Glutamatergic neuron (in vitro differentiated cells): Measurements from ENCODE around the gene GMDS. TPM values are rescaled to one million over a fixed set of nuclear protein-coding genes. Genes with fewer than 3 reads are reported as not detected.

Experiments used
- DNase-seq: peaks from one replicate; pipeline ENCODE4 v3.0.0; 2022
- H3K27ac Mint-ChIP-seq: one replicate; pipeline ENCODE4 v1.8.0; 2020; ENCODE audit warnings: mild to moderate bottlenecking, mixed read lengths, inconsistent platforms; ENCODE audit not compliant: unreplicated experiment
- H3K27me3 Mint-ChIP-seq: one replicate; pipeline ENCODE4 v1.8.0; 2020; ENCODE audit warnings: mild to moderate bottlenecking, moderate library complexity, mixed read lengths, inconsistent platforms; ENCODE audit not compliant: unreplicated experiment
- H3K36me3 Mint-ChIP-seq: one replicate; pipeline ENCODE4 v1.8.0; 2020; ENCODE audit warnings: mild to moderate bottlenecking, mixed read lengths, inconsistent platforms; ENCODE audit not compliant: unreplicated experiment
- H3K4me1 Mint-ChIP-seq: one replicate; pipeline ENCODE4 v1.8.0; 2020; ENCODE audit warnings: mild to moderate bottlenecking, low read depth, mixed read lengths, inconsistent platforms; ENCODE audit not compliant: unreplicated experiment
- H3K4me3 Mint-ChIP-seq: one replicate; pipeline ENCODE4 v1.8.0; 2020; ENCODE audit warnings: mild to moderate bottlenecking, mixed read lengths, inconsistent platforms; ENCODE audit not compliant: unreplicated experiment
- H3K9me3 Mint-ChIP-seq: one replicate; pipeline ENCODE4 v1.8.0; 2020; ENCODE audit warnings: mild to moderate bottlenecking, moderate library complexity, mixed read lengths, inconsistent platforms; ENCODE audit not compliant: unreplicated experiment
- CTCF ChIP-seq: fragments of 200-600 bp; sonication (generic); IDR thresholded peaks from one replicate; pipeline ENCODE4 v1.5.0; 2021; ENCODE audit not compliant: partially characterized antibody, unreplicated experiment
- total RNA-seq: library from RNA; stranded (reverse); fragmentation: NEBNext Ultra II Directional; extraction: Animal tissue kit (Norgen Biotek cat#: 25700); gene quantifications from one replicate; pipeline ENCODE4 v1.2.1, GENCODE V29; 2021; ENCODE audit not compliant: unreplicated experiment

Gene GMDS
- total RNA-seq, 1 donor from 2014 or later, result 8.9 TPM

DNA sequence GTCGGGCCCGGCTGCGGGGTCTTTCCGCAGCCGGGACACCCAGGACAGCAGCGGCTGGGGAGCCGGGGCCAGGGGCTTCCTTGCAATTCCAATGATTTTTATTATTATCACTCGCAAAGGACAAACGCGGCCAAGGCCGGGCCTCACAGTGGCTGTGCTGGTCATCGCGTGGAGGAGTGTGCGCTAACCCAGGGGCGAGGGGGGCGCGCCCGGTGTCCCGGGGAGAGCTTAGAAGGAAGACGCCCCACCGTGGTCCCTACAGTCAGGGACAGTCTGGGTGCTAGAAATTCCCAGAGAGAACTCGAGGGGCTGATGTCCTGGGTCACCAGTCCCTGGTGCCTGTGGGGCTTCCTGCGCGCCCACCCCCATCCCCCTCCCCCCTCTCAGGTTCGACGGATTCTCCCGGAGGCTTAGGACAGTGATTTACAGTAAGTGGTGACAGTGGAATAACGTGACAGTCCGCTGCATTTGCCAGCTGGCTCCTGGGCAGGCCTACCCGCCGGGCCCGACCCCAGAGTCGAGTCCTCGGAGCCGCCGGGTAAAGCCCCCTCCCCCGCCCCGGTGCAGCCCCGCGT is 626.2 kb downstream of the GMDS start:
- Mint-ChIP-seq H3K27me3 (peaks cover 27% of the 10 kb centered on the region), H3K36me3 (peaks cover 6% of the 10 kb centered on the region), H3K9me3 (peaks cover 6% of the 10 kb centered on the region), H3K27ac (no peak overlapping the region), H3K4me3 (no peak overlapping the region), H3K4me1 (peaks cover 2% of the 10 kb centered on the region)
- TF ChIP-seq CTCF, result no peak
- peak; percentile 35 for DNase-seq

GRCh38 chr6:1618311-1619097 is 626.9 kb downstream of the GMDS start:
- H3K27me3 Mint-ChIP-seq, result peaks cover 27% of the 10 kb centered on the region
- no peak overlapping the region for H3K27ac Mint-ChIP-seq
- no peak for DNase-seq
- TF ChIP-seq CTCF, result no peak
- H3K9me3 Mint-ChIP-seq, result peaks cover 4% of the 10 kb centered on the region
- no peak overlapping the region for H3K4me3 Mint-ChIP-seq
- H3K36me3 Mint-ChIP-seq, result peaks cover 6% of the 10 kb centered on the region
- H3K4me1 Mint-ChIP-seq, result peaks cover 2% of the 10 kb centered on the region

DNA sequence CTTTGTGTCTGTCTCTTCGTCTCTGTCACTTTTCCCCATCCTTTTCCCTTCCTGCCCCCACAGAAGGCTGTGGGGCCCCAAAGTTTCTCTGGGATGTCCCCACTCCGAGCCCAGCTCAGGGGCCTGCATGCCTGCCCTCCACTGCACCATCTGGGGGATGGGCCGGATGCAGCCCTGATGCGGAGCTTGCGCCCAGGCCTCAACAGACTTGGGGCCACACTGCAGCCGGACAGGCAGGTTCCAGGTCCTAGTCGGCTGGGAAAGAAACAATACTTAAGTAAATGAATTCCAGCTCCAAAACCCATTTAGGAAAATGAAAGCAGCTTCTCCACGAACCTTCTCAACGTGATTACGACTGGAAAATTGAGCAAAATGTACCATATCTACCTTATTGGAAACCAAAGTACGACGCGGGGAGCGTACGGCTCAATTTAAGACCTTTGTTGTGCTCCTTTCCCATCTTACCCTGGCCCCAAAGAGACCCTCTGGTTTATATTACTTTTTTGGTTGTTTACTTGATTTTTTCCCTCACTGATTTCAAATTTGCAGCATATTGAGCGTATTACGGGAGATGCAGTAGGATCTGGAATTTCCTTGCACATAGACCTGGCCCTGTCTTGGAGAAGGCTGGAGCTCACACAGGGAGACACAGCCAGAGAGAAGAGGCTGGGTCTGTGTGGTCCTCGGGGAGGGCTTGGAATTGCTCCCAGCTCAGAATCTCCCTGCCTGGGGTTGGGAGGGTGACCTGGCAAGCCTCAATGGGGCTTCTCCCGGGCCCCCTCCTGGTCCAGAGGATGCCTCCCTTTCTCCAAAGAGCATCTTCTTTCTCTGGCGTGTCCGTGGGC is 627.7 kb downstream of the GMDS start:
- DNase-seq, result no peak

DNA sequence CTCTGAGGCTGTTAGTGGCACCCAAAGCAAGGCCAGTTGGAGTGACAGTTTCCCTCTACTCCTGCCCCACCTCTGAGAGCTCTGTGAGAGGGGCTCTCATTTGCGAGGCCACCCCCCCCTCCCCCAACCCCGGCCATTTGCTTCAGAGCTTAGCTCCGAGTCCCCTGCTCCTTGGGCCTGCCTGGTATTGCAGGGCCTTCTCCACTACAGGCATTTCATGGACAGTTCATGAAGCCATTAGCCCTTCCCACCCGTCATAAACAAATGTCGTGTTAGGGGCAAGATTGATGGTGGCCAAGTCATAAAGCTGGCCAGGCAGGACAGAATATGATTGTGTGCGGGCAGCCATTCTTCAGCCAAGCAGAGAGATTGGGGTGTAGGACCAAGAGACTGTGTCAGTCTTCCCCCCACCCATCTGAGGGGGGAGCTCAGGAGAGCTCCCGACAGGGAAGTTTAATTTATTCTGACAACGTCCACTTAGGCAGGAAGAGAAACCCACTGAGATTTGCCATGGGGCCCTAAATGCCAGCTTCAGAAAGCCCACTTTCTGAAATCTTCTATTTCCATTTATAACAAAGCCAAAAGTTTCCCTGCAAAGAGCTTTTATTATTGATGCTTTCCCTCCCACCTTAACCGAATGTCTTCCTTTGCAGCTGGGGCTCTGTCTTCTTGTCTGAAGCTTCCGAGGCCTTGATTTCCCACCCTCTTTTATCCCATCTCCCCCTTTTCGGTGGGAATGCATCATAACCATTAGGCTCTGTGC is 628.5 kb downstream of the GMDS start:
- Mint-ChIP-seq H3K4me3 (no peak overlapping the region), H3K9me3 (peaks cover 11% of the 10 kb centered on the region), H3K27me3 (peaks cover 29% of the 10 kb centered on the region), H3K4me1 (peaks cover 11% of the 10 kb centered on the region), H3K36me3 (no peaks in the 10 kb centered on the region), H3K27ac (no peak overlapping the region)
- no peak for TF ChIP-seq CTCF
- no peak for DNase-seq

More for the DNA sequence above, 627.7 kb downstream of the GMDS start:
- Mint-ChIP-seq H3K4me3 (no peak overlapping the region), H3K9me3 (peaks cover 4% of the 10 kb centered on the region), H3K27ac (no peak overlapping the region), H3K27me3 (peaks cover 29% of the 10 kb centered on the region), H3K4me1 (peaks cover 7% of the 10 kb centered on the region), H3K36me3 (peaks cover 6% of the 10 kb centered on the region)
- no peak for TF ChIP-seq CTCF
